Stimulated activated CD4-positive, alpha-beta T cell treated with anti-CD3 and anti-CD28 coated beads, TNF-alpha, amount 100 ng/mL, for 4 hours (primary cell): ENCODE data around the gene AMACR.

Experiments used
- DNase-seq, 3 experiments: peaks; one replicate each; pipeline ENCODE4 v3.0.0-alpha.2; 2020; ENCODE audit warnings: low read depth in 3 of 3

Gene AMACR

DNA sequence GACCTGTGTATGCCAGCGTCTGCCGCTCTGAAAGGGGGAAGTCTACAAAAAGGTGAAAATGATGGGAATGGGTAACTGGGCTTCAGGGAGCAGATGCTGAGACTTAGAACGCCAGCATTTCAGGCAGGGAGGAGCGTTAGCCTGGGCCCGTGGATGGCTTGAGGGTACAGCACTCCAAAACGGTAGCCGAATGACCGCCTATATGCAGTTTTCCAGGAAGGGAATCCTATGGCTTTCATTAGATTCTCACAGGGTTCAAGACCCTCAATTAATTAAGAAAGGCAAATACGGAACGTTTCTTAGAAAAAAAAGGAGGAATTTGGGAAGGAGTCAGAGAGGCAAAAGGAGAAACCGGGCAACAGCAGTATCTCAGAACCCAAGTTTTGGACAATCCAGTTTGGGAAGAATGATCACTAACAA, 639 bp downstream of the AMACR start:
- no peak for DNase-seq

DNA sequence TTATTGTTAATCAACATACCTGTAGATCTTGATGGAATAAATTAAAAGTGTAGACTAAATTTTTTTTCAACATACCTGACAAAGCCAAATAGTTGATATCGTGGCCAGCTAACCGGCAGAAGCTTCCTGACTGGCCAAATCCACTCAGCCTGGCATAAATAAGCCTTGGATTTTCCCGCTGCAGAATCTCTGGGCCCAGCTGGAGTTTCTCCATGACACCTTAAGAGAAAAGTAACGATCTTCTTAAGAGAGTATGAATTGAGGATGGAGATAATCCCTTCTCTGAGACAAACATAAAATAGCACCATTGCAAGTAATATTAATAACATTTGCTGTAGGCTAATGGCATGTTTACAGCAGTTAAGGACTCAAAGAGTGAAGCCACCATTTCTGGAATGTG, 2.2 kb downstream of the AMACR start:
- DNase-seq, result no peak

GRCh38 chr5:34005211-34005610, 2.6 kb downstream of the AMACR start:
- DNase-seq, result no peak

DNA sequence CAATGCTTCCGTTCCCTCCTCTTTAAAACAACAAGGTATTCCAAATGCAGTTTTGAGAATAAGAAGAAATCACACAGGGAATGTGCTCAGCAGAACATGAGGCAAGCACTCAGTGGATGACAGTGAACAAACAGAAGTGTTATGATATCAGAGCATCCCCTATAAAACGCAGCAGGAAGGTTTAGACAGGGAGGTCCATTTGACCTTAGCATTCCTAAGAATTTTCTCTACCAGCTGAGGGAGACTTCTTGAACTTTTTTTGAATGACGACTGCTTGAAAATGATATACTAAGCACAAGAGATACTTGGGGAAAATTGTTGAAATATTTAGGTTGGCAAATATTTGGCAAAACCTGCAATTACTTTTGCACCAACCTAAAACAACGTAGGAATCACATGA, 3.9 kb downstream of the AMACR start:
- no peak for DNase-seq

- DNase-seq, result no peak
These were observed 5.1 kb downstream of the AMACR start for GRCh38 chr5:34002629-34003328.

DNA sequence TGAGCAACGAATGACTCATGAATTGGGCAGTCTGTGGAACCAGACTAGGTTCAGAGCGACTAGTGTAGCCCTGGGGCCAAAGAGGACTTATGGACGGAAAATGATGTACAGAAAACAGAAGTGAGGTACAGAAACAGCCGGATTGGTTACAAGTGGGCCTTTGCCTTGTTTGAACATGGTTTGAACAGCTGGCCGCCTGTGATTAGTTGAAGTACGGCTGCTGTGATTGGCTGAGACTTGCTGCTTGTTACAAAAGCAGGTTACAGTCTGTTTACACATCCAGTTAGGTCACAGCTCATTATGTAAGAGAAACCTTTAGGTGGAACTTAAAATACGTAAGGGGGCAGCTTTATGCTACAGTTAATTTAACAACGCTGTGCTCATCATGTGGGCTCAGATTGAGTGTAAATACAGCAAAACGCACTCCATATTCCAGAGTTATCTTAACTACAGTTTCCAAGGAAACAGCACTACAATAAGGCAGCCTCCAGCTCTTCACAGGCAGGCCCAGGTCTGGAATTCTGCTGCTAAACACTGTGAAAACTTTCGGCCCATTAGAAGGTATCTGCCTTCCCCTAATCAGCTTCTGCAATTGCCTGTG, 6.5 kb downstream of the AMACR start:
- no peak for DNase-seq

DNA sequence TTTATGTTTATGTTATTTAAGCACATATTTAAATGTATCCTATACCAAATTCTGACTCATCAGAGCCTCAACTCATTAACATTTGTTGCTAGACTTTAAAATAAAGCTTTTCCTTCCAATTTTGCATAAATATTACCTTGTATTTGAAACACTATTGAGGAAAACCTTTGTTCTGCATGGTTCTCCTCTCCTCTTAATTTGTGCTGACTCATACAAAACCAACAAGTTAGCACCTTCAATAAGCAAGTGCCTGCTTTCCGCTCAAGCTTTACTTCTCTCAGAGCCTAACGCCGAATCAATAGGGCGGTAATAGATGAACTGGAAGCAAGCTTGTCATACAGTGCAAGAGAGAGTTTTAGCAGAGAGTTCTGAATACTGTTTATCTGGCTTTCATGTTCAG, 7.9 kb downstream of the AMACR start:
- DNase-seq, result no peak

DNA sequence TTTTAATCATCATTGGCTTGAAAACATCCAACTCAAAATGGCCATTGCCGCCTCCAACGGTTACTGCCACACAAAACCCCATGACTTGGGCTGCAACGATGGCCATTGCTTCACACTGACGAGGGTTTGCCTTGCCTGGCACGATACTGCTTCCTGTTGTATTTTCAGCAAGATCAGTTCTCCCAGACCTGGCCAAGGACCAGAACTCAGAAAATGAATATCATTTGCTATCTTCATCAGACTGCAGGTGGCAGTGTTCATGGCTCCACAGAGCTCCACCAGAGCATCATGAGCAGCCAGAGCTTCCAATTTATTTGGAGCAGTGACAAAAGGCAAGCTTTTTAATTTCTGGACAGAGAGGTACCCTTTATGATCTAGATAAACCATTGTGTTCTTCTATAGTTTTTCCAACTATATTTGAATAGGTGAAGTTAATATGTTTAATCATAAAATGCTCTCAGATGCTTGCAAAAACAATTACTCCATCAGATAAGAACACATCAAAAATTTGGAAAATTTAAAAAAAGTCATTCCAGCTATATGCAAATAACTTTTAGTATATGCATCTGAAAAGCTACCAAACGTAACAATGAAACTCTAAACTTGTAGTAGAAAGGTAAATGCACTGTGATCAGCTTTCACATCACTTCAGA, 10.4 kb downstream of the AMACR start:
- no peak for DNase-seq

GRCh38 chr5:33995865-33996264, 12.0 kb downstream of the AMACR start:
- DNase-seq, result no peak

DNA sequence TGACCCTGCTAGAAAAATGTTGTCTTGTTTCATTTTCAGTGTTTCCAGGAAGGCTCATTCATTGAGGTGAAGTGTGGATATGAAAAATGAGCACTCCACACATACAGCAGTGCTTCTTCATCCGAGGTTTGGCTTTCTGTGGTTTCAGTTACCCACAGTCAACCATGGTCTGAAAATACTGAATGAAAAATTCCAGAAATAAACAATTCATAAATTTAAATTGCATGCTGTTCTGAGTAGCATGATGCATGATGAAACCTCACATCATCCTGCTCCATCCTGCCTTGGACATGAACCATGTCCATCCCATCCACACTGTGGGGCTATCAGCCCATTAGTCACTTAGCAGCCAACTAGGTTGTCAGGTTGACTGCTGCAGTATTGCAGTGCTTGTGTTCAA, 13.0 kb downstream of the AMACR start:
- no peak for DNase-seq

DNA sequence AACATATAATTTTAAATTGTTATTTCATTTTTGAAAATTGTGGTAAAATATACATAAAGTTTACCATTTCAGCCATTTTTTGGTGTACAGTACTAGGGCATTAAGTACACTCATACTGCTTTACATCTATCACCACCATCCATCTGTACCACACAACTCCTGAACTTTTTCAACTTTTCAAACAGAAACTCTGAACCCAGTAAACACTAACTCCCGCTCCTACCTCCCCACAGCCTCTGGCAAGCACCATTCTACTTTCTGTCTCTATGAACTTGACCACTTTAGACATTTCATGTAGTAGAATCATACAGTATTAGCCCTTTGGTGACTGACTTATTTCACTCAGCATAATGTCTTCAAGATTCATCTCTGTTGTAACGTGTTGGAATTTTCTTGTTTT, 15.0 kb downstream of the AMACR start:
- DNase-seq, result no peak

GRCh38 chr5:33985447-33985846, 22.4 kb downstream of the AMACR start:
- DNase-seq, result no peak

DNA sequence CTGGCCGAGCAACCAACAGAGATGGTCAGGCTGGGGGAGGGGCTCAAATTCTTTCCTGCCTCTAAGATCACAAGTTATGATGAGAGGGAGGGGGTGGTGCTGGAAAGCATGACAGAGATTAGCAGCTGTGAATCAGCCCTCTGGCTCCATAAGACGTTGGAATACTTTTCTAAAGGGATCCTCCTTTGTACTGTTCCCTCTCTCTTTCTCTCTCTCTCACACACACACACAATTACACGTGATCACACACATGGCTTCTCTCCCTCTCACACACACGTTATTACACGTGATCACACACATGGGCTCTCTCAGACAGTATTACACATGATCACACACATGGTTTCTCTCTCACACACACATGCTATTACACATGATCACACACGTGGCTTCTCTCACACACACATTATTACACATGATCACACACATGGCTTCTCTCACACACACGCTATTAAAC, 23.2 kb downstream of the AMACR start, which contains the start of gene SLC45A2:
Gene SLC45A2 (minus strand): TSS at position 23 of the 454 bp plus-strand sequence. CDS start 110 bp downstream, outside the sequence.
- no peak for DNase-seq

GRCh38 chr5:33984178-33984577, 23.7 kb downstream of the AMACR start:
- no peak for DNase-seq

DNA sequence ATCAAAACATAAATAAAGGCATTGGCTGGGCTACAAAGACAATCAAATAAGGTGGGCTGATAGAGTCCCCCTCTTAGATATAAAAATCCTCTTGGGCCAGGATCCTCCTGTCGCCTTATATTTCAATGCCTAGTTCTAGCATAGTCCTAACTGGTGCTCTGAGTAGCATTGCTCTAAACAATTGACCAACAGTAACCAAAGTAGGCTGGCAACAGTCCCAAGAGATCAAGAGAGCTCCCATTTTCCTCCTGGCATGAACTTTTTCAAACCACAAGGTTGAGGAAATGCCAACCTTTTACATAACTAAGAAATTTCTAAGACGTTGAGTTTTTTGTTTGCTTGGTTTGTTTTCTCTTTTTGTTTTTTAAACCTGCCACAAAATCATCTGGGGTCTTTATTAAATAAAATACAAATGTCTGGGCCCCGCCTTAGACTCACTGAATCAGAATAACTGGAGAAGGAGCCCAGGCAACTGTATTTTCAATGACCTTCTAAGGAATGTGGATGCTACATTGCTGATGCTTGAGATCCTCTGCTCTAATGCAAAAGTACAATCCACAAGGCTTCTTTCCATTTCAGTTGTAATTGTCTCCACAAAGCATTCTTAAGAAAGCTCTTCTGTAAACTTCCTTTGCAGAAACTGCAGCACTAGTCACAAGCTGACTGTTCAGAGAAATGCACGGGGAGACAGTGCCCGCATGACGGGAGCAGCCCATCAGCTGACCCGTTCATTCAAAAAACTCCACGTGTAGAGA, 26.3 kb downstream of the AMACR start:
- no peak for DNase-seq

DNA sequence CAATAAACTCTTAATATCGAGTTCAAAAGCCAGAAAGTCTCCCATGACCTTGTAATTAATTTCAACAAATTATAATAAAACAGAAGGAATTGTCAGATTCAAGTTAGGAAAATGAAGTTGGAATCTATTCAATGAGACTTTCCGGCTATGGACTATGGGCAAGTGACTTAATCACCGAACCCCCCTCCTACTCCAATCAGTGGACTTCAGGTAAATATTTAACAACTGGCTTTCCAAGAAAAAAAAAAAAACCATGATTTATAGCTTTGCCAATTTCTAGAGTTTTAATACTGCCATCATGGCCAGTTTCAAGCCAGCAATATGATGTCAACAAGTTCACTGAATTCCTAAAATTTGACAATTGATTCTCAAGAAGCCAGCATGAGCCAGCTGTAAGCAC, 27.8 kb downstream of the AMACR start:
- no peak for DNase-seq

- DNase-seq, result no peak
These were observed 29.5 kb downstream of the AMACR start for GRCh38 chr5:33978306-33978705.

DNA sequence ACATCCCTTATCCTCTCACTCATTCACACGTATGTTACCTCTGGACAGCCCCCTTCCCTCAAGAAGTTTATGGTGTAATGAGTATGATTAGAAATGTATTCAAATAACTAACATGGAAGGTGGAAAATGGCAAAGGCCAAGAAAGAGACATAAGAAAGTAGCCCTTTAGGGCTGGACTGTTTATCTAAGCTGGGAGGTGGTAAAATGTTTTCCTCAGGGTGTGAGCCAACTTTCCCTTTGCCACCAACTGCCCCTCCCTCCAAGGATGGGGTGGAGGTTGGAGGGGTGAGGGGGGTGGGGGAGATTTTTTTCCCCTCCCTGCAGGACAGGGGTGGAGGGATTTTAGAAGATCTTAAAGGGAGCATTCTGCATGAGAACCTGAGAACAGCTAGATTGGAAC, 31.5 kb downstream of the AMACR start:
- no peak for DNase-seq

DNA sequence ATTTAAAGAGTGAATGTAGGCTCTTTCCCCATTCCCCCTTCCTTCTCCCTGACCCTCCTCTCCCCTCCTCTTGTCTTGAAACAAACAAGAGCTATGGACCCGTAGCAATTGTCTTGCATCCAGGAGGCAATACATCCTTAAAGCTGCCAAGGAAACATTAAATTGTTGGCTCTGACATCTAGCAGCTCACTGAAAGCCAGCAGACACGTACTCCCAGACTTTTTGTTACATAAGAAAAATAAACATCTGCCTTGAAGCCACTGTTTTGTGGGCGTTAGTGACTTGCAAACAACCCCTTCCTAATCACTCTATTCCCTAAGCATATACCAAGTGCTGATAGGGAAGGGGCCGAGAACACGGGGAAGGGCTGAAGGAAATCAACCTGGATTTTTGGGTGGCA, 32.0 kb downstream of the AMACR start:
- DNase-seq, result no peak

- DNase-seq, result no peak
These were observed 34.6 kb downstream of the AMACR start for GRCh38 chr5:33973271-33973670.

GRCh38 chr5:33969572-33970452, 38.0 kb downstream of the AMACR start:
- no peak for DNase-seq
